Muscle layer of duodenum (tissue), 2 donors: ENCODE results near the gene TTC7B.

Experiments used
- H3K27ac ChIP-seq: one replicate; pipeline ENCODE4 v1.7.0; 2013; ENCODE audit warnings: mild to moderate bottlenecking, low read length
- H3K27me3 ChIP-seq: one replicate; pipeline ENCODE4 v1.7.0; 2013; ENCODE audit warnings: low read depth, mild to moderate bottlenecking, control low read depth, low read length
- H3K36me3 ChIP-seq, 2 donors: one replicate each; pipeline ENCODE4 v1.7.0; 2013; ENCODE audit warnings: low read length in 2 of 2, control low read depth in 1 of 2, mild to moderate bottlenecking in 1 of 2; ENCODE audit not compliant: insufficient read depth in 2 of 2, control insufficient read depth in 1 of 2
- H3K4me1 ChIP-seq, 2 donors: one replicate each; pipeline ENCODE4 v1.7.0; 2013; ENCODE audit warnings: low read length in 2 of 2, mild to moderate bottlenecking in 2 of 2, control low read depth in 1 of 2, moderate library complexity in 1 of 2; ENCODE audit not compliant: insufficient read depth in 2 of 2, control insufficient read depth in 1 of 2
- H3K4me3 ChIP-seq, 2 donors: one replicate each; pipeline ENCODE4 v1.7.0; 2013; ENCODE audit warnings: low read length in 2 of 2, low read depth in 1 of 2, mild to moderate bottlenecking in 1 of 2
- H3K9me3 ChIP-seq, 2 donors: one replicate each; pipeline ENCODE4 v1.7.0; 2013; ENCODE audit warnings: low read length in 2 of 2, control low read depth in 1 of 2, mild to moderate bottlenecking in 1 of 2; ENCODE audit not compliant: control insufficient read depth in 1 of 2
- donor health status: healthy.

Gene TTC7B

GRCh38 chr14:90517076-90517841 is 299.0 kb downstream of the TTC7B start:
- peaks cover 17 to 56% of the 10 kb centered on the region in 2 donors for H3K4me1 ChIP-seq
- no peak overlapping the region for H3K4me3 ChIP-seq
- H3K27me3 ChIP-seq, result no peaks in the 10 kb centered on the region
- no peak overlapping the region for H3K27ac ChIP-seq
- H3K36me3 ChIP-seq, result no peaks in the 10 kb centered on the region
- no peaks in the 10 kb centered on the region for H3K9me3 ChIP-seq

- H3K9me3 ChIP-seq, result no peaks in the 10 kb centered on the region
- peak overlapping the region; percentile 63 for H3K27ac ChIP-seq
- peaks cover 18 to 38% of the 10 kb centered on the region in 2 donors for H3K4me1 ChIP-seq
Observed at GRCh38 chr14:90514566-90514965, 301.7 kb downstream of the TTC7B start.

GRCh38 chr14:90514015-90514398 is 302.2 kb downstream of the TTC7B start:
- Histone ChIP-seq H3K9me3 (no peaks in the 10 kb centered on the region), H3K27ac (peak overlapping the region; percentile 63), H3K36me3 (no peaks in the 10 kb centered on the region), H3K4me3 (no peak overlapping the region), H3K4me1 (peaks cover 21 to 38% of the 10 kb centered on the region in 2 donors), H3K27me3 (no peaks in the 10 kb centered on the region)

More at GRCh38 chr14:90514566-90514965, 301.7 kb downstream of the TTC7B start:
- Histone ChIP-seq H3K27me3 (no peaks in the 10 kb centered on the region), H3K4me3 (no peak overlapping the region), H3K36me3 (no peaks in the 10 kb centered on the region)

GRCh38 chr14:90513161-90514014 is 302.8 kb downstream of the TTC7B start:
- Histone ChIP-seq H3K27ac (peak overlapping the region; percentile 87), H3K4me3 (no peak overlapping the region), H3K4me1 (peaks cover 22 to 32% of the 10 kb centered on the region in 2 donors), H3K27me3 (no peaks in the 10 kb centered on the region), H3K36me3 (no peaks in the 10 kb centered on the region), H3K9me3 (no peaks in the 10 kb centered on the region)

GRCh38 chr14:90512329-90512991 is 303.8 kb downstream of the TTC7B start:
- H3K4me1 ChIP-seq, result peaks cover 22 to 23% of the 10 kb centered on the region in 2 donors
- no peak overlapping the region for H3K4me3 ChIP-seq
- no peaks in the 10 kb centered on the region for H3K27me3 ChIP-seq
- H3K27ac ChIP-seq, result peak overlapping the region; percentile 87
- H3K9me3 ChIP-seq, result no peaks in the 10 kb centered on the region
- no peaks in the 10 kb centered on the region for H3K36me3 ChIP-seq

- Histone ChIP-seq H3K4me3 (no peak overlapping the region), H3K9me3 (no peaks in the 10 kb centered on the region), H3K4me1 (peaks cover 20 to 22% of the 10 kb centered on the region in 2 donors), H3K27me3 (no peaks in the 10 kb centered on the region), H3K36me3 (no peaks in the 10 kb centered on the region), H3K27ac (peak overlapping the region; percentile 87)
Observed at GRCh38 chr14:90511795-90512328, 304.4 kb downstream of the TTC7B start.

GRCh38 chr14:90511252-90511651 is 305.0 kb downstream of the TTC7B start:
- Histone ChIP-seq H3K27ac (no peak overlapping the region), H3K9me3 (no peaks in the 10 kb centered on the region), H3K4me3 (no peak overlapping the region), H3K4me1 (peaks cover 20 to 22% of the 10 kb centered on the region in 2 donors), H3K27me3 (no peaks in the 10 kb centered on the region), H3K36me3 (no peaks in the 10 kb centered on the region)

- Histone ChIP-seq H3K4me1 (peaks cover 20 to 22% of the 10 kb centered on the region in 2 donors), H3K36me3 (no peaks in the 10 kb centered on the region), H3K27me3 (no peaks in the 10 kb centered on the region), H3K9me3 (no peaks in the 10 kb centered on the region), H3K27ac (no peak overlapping the region), H3K4me3 (no peak overlapping the region)
Observed at GRCh38 chr14:90510159-90510558, 306.1 kb downstream of the TTC7B start.

- Histone ChIP-seq H3K36me3 (no peaks in the 10 kb centered on the region), H3K4me3 (no peak overlapping the region), H3K27ac (no peak overlapping the region), H3K27me3 (no peaks in the 10 kb centered on the region), H3K4me1 (peaks cover 20 to 22% of the 10 kb centered on the region in 2 donors), H3K9me3 (no peaks in the 10 kb centered on the region)
Observed at GRCh38 chr14:90509403-90509802, 306.8 kb downstream of the TTC7B start.

GRCh38 chr14:90508536-90509254 is 307.5 kb downstream of the TTC7B start:
- Histone ChIP-seq H3K27me3 (no peaks in the 10 kb centered on the region), H3K27ac (no peak overlapping the region), H3K4me1 (peaks cover 14 to 22% of the 10 kb centered on the region in 2 donors), H3K4me3 (no peak overlapping the region), H3K9me3 (no peaks in the 10 kb centered on the region), H3K36me3 (no peaks in the 10 kb centered on the region)
